ENCODE data around the gene CHCHD5. TPM values are rescaled to one million over a fixed set of nuclear protein-coding genes. Genes with fewer than 3 reads are reported as not detected.

CHCHD5 gene
- total RNA-seq, 1 experiment from 2014 or later, result 33.2 TPM

DNA sequence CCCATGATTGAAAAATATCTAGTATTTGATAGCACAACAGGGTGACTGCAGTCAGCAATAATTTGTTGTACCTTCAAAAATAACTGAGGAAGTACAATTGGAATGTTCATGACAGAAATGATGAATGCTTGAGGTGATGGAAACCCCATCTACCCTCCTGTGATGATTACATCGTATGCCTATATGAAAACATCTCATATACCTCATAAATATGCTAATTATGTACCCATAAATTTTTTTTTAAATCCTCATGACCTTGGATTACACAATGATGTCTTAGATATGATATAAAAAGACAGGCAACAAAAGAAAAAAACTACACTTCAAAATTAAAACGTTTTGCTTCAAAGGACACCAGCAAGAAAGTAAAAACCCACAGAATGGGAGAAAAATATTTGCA, 43.5 kb upstream of the CHCHD5 start:
- TF ChIP-seq, protein P1, sequence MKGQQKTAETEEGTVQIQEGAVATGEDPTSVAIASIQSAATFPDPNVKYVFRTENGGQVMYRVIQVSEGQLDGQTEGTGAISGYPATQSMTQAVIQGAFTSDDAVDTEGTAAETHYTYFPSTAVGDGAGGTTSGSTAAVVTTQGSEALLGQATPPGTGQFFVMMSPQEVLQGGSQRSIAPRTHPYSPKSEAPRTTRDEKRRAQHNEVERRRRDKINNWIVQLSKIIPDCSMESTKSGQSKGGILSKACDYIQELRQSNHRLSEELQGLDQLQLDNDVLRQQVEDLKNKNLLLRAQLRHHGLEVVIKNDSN (CRISPR knock-in tag; IDR thresholded peaks at IDR 0.05), result no peak
- TF ChIP-seq KAT7 (CRISPR knock-in tag; IDR thresholded peaks at IDR 0.05; ENCODE audit: borderline replicate concordance) (no peak), CREB1 (CRISPR knock-in tag; IDR thresholded peaks at IDR 0.05) (no peak), CREM (CRISPR knock-in tag; IDR thresholded peaks at IDR 0.05) (no peak), ZNF396 (CRISPR knock-in tag; IDR thresholded peaks at IDR 0.05; ENCODE audit: borderline replicate concordance) (no peak), GRHL2 (CRISPR knock-in tag; IDR thresholded peaks at IDR 0.05; ENCODE audit: insufficient replicate concordance, severe bottlenecking) (no peak), FOXP1 (CRISPR knock-in tag; IDR thresholded peaks at IDR 0.05; ENCODE audit: borderline replicate concordance) (no peak), MXD4 (CRISPR knock-in tag; IDR thresholded peaks at IDR 0.05; ENCODE audit: borderline replicate concordance) (no peak), RELA (CRISPR knock-in tag; IDR thresholded peaks at IDR 0.05; ENCODE audit: borderline replicate concordance) (no peak), ATF1 (CRISPR knock-in tag; IDR thresholded peaks at IDR 0.05) (no peak), ZNF121 (CRISPR knock-in tag; IDR thresholded peaks at IDR 0.05) (no peak), SMAD4 (CRISPR knock-in tag; IDR thresholded peaks at IDR 0.05) (no peak), FOXJ3 (CRISPR knock-in tag; IDR thresholded peaks at IDR 0.05; ENCODE audit: borderline replicate concordance) (no peak), NR3C1 (CRISPR knock-in tag; conservative IDR thresholded peaks at IDR 0.05; ENCODE audit: low read depth) (no peak), TEAD4 (CRISPR knock-in tag; IDR thresholded peaks at IDR 0.05) (no peak)
- TF ChIP-seq, protein P2, sequence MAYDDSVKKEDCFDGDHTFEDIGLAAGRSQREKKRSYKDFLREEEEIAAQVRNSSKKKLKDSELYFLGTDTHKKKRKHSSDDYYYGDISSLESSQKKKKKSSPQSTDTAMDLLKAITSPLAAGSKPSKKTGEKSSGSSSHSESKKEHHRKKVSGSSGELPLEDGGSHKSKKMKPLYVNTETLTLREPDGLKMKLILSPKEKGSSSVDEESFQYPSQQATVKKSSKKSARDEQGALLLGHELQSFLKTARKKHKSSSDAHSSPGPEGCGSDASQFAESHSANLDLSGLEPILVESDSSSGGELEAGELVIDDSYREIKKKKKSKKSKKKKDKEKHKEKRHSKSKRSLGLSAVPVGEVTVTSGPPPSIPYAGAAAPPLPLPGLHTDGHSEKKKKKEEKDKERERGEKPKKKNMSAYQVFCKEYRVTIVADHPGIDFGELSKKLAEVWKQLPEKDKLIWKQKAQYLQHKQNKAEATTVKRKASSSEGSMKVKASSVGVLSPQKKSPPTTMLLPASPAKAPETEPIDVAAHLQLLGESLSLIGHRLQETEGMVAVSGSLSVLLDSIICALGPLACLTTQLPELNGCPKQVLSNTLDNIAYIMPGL (CRISPR knock-in tag; IDR thresholded peaks at IDR 0.05), result no peak
- TF ChIP-seq, protein P3, sequence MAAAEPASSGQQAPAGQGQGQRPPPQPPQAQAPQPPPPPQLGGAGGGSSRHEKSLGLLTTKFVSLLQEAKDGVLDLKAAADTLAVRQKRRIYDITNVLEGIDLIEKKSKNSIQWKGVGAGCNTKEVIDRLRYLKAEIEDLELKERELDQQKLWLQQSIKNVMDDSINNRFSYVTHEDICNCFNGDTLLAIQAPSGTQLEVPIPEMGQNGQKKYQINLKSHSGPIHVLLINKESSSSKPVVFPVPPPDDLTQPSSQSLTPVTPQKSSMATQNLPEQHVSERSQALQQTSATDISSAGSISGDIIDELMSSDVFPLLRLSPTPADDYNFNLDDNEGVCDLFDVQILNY (CRISPR knock-in tag; IDR thresholded peaks at IDR 0.05), result no peak
- Mint-ChIP-seq H3K27ac (no peak overlapping the region; the same call in 1 of the 2 replicates), H3K27me3 (ENCODE audit: low read depth) (peaks cover 4% of the 10 kb centered on the region; the same call in 1 of the 2 replicates), H3K36me3 (no peaks in the 10 kb centered on the region), H3K4me1 (peaks cover 4% of the 10 kb centered on the region; the same call in 1 of the 2 replicates), H3K4me3 (no peak overlapping the region), H3K9me3 (no peaks in the 10 kb centered on the region; the same call in 1 of the 2 replicates)
- no peak for DNase-seq (ENCODE audit: low spot score)
- ChIA-PET CTCF (interaction anchor here (1.1 kb wide), 1 partner anchor 84 kb away, joined by 6 read pairs; no protein-coding TSS in a partner anchor), POLR2A (no interaction called here)
- no peak for ATAC-seq

- Mint-ChIP-seq H3K27me3 (ENCODE audit: low read depth) (peaks cover 4% of the 10 kb centered on the region; the same call in 1 of the 2 replicates), H3K4me1 (peaks cover 4% of the 10 kb centered on the region; the same call in 1 of the 2 replicates), H3K27ac (no peak overlapping the region; the same call in 1 of the 2 replicates), H3K4me3 (no peak overlapping the region), H3K36me3 (peaks cover 4% of the 10 kb centered on the region; the same call in 1 of the 2 replicates), H3K9me3 (no peaks in the 10 kb centered on the region; the same call in 1 of the 2 replicates)
- ATAC-seq (peak; percentile 87), DNase-seq (ENCODE audit: low spot score) (peak; percentile 73)
- ChIA-PET CTCF (no interaction called here), POLR2A (no interaction called here)
- TF ChIP-seq JAZF1 (CRISPR knock-in tag; IDR thresholded peaks at IDR 0.05) (no peak), HMGA2 (CRISPR knock-in tag; IDR thresholded peaks at IDR 0.05) (no peak), ZNF671 (CRISPR knock-in tag; IDR thresholded peaks at IDR 0.05) (no peak), FOXP1 (CRISPR knock-in tag; IDR thresholded peaks at IDR 0.05; ENCODE audit: borderline replicate concordance) (0 out of 2 replicates have a peak, but pooled peaks have one; percentile 2), ATF3 (CRISPR knock-in tag; conservative IDR thresholded peaks at IDR 0.05) (no peak), STAT6 (CRISPR knock-in tag; conservative IDR thresholded peaks at IDR 0.05; ENCODE audit: low read depth) (no peak)
Observed at GRCh38 chr2:112541315-112542122, 42.9 kb upstream of the CHCHD5 start.

Measured in WTC11 (cell line).